Activated CD4-positive, alpha-beta T cell treated with anti-CD3 and anti-CD28 coated beads, Interleukin-2, amount 50 U/mL, for 1 hour (primary cell): ENCODE data around the gene CPXM2.
"Not testable (repeated sequence)": the region's sequence is repeated elsewhere in the genome, so short reads cannot be mapped to it uniquely, and the experiment has no call there.

Experiments used
- DNase-seq: peaks from one replicate; pipeline ENCODE4 v3.0.0-alpha.2; 2020

The CPXM2 gene

DNA sequence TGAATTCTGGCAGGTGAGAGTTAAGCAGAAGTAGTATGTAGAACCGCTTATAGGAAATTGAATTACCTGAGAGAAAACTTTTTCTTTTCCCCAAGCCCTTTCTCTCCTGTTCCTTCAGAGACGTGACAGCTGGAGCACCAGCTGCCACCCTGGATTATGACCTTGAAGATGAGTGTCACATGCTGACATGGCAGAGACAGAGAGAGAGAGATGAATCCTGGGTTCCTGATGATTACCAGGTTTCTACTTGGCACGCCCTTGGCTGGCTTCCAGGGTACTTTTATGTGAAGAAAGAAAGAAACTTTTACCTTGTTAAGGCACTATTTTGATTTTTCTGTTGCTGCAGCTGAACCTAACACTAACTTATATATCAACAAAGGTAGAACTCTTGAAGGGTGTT lies 125.6 kb downstream of the CPXM2 start:
- no peak for DNase-seq

DNA sequence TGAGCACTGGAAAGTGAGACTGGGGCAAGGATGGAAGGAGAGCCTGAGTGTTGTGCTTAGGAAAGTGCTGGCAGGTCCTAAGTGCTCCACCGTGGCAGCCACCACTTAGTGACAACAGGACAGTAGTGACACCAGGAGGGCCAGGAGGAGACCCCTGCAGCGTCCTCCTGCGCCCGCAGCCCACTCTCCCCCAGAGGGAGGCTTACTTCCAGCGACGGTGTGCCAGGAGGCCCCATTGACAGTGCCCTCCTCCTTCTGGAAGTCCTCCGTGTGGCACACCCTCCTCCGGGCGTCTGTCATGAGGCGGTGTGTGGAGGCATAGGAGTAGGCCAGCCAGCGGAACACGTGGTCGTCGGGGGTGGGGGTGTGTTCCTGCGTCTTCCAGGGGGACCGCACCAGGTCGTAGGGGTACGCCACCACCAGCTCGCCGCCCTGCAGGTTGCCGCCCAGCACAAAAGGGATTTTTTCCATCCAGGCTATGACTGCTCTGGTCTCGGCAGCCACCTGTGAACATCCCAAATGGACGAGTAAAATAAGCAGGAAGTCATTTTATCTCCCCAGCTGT lies 129.9 kb downstream of the CPXM2 start:
- DNase-seq = no peak

DNA sequence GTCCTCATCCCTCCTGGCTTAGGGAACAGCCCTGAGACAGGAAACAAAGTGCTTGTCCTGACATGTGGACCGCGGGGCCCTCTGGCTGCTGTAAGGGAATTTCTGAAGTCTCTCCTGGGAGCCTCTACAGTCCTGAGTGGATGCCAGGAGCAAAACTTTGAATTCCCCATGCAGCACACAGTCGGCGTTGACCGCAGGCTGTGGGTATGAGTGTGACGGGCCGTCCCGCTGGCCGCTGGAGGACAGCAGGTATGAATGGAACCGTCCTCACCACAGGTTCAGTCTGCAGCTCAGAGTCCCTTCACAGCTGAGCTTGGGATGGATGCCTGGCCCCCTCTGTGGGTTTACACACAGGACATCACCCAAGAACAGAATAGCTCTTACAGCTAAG lies 130.6 kb downstream of the CPXM2 start:
- DNase-seq = no peak

DNA sequence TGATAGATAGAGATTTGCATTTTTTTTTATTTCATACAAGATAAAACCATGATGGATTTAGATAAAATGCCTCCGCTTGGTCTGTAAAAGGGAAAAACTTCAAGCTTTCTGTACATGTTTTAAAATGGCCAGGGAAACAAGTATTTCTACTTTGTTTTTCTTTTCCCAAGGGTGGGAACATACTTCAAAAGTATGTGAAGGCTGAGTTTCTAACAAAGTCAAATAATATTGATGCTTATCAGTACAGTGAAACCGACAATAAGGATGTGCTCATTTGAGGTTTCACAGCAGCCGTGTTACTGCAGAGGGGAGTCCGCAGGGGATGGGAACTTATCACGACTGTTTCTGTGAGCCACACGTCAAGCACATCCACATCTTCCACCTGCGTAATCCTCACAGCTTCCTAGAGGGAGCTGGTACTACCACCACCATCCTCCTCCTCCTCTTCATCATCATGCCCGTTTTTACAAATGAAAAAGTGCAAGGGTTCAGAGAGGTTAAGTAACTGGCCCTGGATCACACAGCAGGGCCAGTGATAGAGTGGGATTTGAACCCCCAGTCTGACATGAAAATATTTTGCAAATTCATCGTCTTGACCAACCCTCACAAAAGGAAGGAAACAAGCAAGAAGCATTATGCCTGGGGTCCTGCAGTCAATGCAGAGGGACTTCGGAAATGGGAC lies 131.1 kb downstream of the CPXM2 start:
- DNase-seq = no peak

DNA sequence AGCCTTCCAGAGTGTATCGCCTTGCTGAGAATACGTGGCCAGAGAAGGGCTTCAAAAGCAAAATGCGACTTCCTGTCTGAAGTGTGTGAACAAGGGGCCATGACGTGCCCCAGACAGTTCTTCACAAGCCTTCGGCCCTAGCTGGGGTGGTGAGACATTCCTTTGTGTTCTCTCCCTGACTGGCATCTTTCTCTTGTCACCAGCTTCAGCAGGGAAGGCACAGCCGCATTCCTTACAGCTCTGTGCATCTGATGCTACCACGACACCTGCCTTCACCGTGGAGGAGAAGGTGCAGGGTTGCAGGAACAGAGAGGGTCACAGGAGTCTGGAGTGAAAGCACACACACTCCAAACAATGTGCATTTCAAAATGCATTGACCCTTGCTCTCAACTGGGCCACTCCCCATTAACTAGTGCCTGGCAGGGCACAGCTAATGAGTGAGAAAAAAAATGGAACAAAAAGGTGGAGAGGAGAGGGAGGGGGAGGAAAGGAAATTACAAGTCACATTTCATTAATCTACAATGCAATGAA lies 132.0 kb downstream of the CPXM2 start:
- no peak for DNase-seq

DNA sequence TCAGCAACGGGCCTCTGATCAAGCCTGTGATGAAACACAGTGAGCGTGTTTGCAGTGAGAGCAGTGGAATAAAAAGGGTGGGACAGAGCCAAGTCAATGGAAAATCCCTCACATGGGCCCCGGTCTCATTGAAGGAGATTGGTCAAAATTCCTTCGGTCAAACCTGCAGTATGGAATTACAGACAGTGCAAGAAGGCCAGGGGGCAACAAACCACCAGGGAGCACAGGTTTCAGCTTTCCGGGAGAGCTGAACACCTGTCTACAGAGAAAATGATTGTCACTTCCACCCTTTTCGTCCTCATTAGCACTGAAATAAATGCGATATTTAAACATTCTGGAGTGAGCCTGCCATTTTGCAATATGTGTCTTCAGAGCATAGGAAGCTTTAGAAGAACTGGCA lies 132.6 kb downstream of the CPXM2 start:
- no peak for DNase-seq

DNA sequence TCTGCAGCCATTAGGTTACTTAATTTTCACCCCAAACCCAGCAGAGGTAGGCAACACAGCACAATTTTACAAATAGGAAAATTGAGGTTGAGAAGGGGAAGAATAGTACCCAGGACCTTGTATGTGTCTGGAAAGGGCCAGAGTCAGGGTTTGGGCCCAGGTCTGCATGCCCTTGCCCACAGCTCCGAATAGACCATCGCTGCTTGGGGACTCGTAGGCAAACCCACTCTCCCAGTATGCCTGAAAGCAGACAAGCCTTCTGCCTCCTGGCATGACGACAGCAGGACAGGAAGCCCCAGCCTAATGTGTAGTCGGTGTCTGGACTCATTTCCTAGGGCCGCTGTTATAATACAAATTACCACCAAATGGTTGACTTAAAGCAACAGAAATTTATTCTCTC lies 133.8 kb downstream of the CPXM2 start:
- DNase-seq = no peak

DNA sequence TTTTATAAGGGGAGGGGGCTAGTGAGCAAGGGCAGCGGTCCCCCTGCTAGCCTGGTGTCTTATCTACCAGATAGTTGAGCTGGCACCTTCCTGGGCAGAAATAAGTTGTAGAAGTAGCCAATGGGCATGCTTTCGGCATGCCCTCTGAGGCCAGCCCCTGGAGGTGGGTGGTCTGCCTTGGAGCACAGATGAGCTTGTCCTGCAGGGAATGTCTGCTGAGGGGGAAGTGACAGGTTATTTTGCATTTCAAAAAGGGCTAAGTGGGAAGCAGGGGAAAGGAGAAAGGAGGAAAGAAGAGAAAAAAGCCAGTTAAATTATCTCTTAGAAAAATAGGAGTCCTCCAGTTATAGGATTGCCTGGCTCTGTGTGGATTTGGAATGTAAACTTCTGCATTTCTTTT lies 136.5 kb downstream of the CPXM2 start:
- no peak for DNase-seq

DNA sequence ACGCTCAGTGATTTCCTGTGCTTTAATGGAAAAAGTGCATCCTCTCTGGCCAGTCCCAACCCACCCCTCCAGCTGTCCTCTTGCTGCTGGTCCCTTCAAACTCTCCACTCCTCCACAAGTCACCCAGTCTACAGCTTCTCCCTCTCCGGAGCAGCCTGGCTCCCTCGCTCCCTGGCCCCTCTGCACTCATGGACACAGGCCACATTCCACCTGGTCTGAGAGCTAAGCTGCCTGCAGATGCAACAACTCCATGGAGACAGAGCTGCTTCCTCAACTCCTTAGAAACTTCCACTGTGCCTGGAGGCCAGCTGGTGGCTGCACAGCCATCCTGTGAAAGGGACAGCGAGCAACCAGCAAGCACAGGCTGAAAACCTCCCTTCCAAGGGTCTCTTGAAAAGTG lies 137.5 kb downstream of the CPXM2 start:
- DNase-seq = no peak

DNA sequence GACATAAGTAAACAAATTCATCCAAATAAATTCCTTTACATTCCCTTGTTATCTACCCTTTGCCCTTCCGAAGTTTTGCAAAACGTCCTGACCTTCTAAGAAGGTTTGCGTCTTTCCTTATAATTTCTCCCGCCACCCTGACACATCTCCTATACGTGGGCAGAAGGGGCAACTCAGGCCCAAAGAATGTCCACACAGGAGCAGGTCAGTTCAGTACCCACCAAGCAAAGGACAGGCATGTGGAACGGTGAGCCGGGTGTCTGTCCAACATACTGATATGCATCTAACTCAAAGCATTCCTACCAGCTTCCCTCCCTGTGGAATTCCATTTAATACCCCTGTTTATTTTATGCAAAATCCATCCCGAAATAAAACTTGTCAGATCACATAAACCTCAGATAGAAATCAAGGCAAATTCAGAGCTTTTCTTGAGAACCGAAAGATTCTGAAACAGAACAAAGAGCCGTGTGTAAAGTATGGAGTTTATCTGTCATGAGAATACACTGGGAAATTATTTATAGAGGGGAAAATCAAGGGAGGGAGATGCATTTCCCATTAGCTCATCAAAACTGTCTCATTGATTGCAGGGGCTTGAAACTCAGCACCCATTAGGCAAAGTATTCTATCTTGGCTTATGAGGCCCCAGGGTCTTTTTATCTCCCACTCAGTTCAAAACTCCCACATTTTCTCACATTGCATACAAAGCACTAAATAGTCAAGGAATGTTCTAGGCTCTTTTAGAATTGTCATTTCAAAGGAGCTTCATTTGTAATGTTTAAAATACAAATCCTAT lies 140.1 kb downstream of the CPXM2 start:
- no peak for DNase-seq

DNA sequence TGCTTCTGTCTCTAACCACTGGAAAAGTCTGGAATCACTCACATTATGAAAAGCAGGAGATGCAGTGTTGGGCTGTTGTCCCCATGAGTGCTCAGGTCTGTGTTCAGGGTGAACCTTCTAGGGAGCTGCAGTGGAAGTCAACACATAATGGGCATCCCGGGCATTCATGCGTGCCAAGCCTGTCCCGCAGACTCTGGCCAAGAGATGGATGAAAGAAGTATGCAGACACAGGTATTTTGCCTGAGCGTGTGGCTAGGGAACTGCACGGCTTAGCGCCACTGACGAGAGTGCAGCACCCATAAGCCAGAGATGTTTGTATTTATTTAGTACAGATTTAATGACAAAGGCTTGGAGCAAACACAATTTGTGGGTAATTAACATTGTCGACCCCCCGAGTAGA lies 140.7 kb downstream of the CPXM2 start:
- DNase-seq = no peak

DNA sequence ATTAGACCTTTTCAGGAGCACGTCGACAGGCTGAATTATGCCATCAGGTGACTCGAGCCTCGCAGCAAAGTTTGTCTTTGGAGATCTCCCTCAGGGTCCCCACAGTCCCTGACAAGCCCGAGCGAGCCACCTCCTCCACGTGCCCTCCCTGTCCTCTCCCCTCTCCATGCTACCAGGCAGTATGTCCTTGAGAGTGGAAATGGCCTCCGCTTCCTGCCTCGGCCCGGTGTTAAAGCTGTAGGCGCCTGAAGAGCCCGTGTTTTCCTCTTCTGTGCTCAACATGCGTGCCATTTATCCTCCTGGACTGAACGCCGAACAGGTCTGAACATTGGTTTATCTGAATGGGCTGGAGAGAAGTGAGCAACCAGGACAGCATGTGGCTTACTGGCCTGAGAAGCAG lies 142.9 kb downstream of the CPXM2 start:
- DNase-seq = no peak

DNA sequence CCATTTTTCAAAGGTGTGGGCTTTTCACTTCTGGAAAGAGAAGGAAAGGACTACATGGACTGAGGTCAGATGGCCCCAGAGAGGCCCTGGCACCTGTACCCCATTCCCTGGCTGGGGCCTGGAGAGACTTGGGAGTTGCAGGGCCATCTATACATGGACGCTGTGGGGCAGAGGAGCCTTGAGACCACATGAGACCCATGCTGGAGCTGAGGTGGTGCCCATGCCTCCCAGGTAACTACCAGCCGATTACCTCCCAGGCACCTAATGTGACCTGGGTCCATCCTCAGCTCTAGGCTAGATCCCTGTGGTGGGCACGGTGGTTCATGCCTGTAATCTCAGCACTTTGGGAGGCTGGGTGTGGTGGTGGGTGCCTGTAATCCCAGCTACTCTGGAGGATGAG lies 144.2 kb downstream of the CPXM2 start:
- no peak for DNase-seq

DNA sequence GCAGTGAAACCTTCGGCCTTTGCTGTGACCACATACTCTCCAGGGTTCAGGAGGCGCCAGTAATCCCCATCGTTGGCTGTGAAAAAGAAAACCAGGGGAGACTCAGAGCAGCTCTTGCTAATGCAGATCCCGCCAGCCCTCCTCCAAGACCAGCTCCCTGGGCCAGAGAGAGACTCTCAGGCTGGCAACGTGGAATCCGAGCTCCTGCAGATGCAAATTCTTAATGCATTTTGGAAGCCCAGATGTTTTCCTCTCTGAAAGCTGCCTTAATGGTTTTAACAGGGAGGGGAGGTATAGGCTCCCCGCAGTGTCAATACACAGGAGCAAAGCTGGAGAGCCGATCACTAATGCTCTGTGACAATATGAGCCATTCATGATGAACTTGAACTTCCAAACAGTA lies 144.7 kb downstream of the CPXM2 start:
- no peak for DNase-seq

DNA sequence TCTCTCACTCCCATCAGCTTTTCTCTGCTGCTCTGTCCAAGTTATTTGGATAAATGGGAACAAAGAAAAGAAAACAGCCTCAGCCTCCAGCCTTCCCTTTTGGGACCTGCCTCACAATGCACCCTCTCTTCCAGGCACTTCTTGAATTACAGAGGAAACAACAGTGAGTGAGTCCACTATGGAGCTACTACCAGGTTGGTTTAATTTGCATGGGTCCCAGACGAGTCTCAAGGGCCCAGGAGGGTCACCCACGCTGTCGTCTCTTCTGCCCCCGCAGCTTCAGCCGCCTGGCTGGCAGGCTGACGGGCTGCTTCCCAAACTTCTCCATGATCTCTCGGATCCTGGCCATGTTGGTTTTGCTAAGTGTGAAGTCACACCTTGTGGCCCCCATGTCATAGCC lies 145.1 kb downstream of the CPXM2 start:
- no peak for DNase-seq

DNA sequence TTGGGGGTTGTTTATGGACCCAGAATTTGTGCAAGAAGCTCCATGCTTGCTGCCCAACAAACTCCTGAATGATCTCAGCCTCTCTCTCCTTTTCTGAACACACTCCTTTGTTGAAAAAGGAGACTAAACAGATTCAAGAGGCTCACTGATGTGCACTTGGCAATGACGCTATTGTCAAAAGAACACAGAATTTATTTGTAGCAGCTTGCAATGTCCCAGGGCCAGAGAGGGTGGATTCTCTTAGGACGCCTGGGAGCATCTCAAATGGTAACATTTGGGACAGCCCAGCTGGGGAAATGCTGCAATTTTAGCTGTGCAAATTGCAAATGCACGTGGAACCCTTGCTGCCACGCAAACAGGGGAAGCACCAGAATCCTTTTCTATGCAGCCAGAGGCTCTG lies 145.5 kb downstream of the CPXM2 start:
- no peak for DNase-seq

DNA sequence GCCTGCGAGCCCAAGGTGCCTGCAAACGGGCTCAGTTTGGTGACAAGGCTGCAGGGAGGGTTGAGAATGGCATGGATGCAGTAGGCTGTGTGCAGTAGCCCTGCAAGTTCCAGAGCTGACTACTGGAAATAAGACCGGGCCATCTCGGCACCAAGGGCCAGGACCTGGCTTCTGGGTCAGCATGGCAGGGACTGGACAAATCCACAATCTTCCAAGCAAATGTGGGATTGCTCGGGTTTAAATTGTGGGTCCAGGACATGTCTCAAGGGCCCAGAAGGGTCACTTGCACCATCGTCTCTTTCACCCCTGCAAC lies 147.4 kb downstream of the CPXM2 start:
- DNase-seq = no peak

DNA sequence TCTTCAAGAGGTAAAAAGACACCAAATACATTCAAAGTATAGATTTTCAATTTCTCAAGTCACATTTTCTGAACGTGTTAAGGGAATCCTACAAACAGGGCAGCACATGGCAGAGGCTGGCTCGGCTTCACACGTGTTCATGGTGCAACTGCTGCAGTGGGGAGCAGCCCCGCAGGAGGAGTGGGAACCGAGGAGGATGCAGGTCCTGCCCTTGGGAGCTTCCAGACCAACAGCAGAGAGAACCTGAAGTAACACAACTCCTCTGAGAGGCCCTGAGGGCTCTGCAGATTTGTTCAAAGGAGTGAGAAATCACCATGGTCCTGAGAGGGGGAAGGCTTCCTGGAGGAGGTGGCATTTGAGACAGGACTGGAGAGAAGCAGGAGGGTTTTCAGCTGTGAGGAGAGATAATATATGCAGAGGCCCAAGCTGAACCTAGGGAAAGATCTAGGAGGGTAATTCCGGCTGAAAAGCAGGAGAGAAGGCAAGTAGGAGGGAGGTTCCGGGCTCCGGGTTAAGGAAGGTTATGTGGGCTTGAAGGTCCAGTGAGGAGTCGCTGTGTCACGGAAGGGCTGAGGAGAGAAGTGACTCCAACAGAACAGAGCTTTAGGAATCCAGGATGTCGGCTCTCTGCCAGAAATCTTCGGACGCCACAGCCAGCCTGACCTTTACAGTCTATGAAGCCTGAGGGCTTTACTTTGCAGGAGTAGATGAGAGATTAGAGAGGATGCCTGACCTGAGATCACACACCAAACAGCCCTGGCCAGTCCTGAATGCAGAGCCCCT lies 148.0 kb downstream of the CPXM2 start:
- no peak for DNase-seq

DNA sequence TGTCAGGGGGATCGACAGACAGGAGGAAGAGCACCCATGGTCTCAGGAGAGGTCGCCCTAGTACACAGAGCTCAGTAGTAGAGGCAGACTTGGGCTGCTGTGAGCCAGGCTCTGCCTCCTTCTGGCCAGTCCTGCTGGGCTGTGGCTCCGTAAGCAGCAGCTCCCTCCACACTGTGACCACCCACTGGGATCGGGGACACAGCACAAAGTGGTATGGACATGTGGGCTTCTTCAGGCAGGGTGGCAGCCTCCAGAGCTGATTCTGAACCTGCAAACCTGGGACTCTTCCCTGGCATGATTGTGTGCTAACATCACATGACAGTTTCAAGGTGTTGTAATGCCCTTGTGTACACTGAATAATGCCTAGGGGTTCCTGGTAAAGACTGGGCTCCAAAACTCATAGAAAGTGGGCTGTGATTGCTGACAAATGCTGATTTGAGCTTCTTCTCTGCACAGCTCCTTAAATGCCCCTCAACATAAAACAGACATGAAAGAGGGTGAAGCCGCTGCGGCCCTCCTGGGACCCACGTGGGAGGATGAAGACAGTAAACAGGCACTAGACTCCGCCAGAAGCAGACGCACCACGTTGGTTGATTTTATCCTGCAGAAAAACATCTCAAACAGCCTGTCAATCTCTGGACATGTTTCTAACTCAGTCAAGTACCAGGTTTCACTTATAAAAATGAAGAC lies 148.7 kb downstream of the CPXM2 start:
- no peak for DNase-seq

DNA sequence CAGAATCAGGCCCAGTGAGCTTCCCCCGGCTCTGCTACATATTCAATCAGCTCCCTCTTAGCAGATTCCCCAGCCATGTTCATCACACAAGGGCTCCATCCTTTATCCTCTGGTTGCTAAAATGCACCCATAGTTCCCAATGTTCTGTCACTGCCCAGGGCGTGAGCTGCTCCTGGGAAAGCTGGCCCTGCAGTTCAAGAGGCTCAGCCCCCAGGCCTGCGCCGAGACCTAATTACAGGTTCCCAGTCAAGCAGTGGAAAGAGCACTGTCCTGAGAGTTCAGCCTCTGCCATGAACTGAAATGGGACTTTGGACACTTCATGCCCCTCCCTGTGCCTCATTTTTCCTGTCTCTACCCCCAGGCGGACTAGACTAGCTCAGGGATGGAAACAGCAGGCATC lies 149.9 kb downstream of the CPXM2 start:
- no peak for DNase-seq

DNA sequence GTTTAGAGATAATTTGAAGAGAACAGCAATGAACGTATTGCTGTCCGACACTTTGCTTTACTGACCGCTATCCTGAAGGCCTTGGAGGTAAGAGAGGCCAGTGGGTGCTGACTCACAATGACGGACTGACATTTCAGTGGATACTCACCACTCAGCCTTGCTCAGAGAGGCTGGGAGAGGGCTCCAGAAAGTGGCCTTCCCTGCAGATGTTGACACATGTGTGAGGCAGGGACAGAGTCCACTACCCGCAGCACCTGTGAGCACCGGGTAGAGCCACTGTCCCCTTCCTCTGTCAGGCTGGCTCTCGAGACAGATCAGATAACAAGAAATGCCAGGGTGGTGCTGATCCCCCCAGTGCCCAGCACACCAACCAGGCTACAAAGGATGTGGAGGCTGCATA lies 150.5 kb downstream of the CPXM2 start:
- DNase-seq = no peak

DNA sequence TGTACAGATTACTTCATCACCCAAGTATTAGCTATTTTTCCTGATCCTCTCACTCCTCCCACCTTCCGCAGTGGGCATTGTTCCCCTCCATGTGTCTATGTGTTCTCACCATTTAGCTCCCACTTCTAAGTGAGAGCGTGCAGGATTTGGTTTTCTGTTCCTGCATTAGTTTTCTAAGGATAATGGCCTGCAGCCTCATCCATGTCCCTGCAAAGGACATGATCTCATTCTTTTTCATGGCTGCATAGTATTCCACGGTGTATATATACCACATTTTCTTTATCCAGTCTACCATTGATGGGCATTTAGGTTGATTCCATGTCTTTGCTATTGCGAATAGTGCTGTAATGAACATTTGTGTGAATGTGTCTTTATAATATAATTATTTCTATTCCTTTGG lies 154.7 kb downstream of the CPXM2 start:
- DNase-seq = not testable (repeated sequence)

DNA sequence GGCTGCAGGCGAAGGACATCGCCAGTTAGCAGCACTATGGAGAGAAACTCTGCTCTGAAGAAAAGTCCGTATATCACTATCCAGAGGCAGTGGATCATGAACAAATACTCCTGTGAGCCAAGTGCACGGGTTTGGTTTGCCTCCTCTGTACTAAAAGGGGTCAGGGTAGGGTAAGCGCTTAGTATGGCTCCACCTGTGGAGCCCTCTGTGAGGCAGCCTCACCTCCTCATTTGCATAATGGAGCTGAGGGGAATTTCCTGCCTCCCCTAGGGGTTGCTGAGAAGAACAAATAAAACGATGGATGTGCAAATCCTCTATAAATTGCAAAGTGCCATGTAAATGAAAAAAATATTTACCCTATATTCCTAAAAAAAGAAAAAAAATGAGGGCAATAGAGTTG lies 162.1 kb downstream of the CPXM2 start:
- no peak for DNase-seq
